Measurements from ENCODE around the gene ASPDH.
A peak's percentile ranks its signal among the peaks of the same experiment; 100 is the strongest.

ASPDH gene

DNA sequence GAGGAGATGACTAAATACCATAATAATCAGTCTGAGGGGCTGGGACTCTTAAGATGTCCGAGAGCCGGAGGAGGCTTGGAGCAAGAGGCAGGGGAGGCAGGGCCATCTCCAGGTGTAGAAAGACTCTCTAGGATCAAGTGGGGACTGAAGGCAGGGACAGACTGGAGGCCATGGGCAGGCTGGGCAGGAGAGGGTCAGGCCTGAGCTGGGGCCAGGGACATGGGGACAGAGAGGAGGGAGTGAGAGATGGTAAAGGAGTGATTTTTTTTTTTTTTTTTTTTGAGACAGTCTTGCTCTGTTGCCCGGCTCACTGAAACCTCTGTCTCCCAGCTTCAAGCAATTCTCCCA is 4.9 kb downstream of the ASPDH start:
- DNase-seq, result no peak
- TF ChIP-seq, protein P1, sequence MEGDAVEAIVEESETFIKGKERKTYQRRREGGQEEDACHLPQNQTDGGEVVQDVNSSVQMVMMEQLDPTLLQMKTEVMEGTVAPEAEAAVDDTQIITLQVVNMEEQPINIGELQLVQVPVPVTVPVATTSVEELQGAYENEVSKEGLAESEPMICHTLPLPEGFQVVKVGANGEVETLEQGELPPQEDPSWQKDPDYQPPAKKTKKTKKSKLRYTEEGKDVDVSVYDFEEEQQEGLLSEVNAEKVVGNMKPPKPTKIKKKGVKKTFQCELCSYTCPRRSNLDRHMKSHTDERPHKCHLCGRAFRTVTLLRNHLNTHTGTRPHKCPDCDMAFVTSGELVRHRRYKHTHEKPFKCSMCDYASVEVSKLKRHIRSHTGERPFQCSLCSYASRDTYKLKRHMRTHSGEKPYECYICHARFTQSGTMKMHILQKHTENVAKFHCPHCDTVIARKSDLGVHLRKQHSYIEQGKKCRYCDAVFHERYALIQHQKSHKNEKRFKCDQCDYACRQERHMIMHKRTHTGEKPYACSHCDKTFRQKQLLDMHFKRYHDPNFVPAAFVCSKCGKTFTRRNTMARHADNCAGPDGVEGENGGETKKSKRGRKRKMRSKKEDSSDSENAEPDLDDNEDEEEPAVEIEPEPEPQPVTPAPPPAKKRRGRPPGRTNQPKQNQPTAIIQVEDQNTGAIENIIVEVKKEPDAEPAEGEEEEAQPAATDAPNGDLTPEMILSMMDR (IDR thresholded peaks at IDR 0.05), result no peak
- intact Hi-C loops (cut with DNase I; ENCODE audit: low total_unique reads), result no loop called here

GRCh38 chr19:50507376-50507775 is 6.3 kb downstream of the ASPDH start:
- DNase-seq, result no peak
- Histone ChIP-seq H3K27me3 (no peaks in the 10 kb centered on the region), H3K4me1 (peaks cover 0 to 15% (median 12%) of the 10 kb centered on the region in 4 donors), H3K4me3 (no peak overlapping the region), H3K27ac (no peak overlapping the region), H3K9me3 (no peaks in the 10 kb centered on the region), H3K36me3 (peaks cover 0 to 14% (median 12%) of the 10 kb centered on the region in 3 donors)
- TF ChIP-seq, protein P1 (IDR thresholded peaks at IDR 0.05), result no peak
- intact Hi-C loops (cut with DNase I; ENCODE audit: low total_unique reads), result no loop called here

More for the DNA sequence above, 4.9 kb downstream of the ASPDH start:
- Histone ChIP-seq H3K4me1 (peaks cover 0 to 15% (median 12%) of the 10 kb centered on the region in 4 donors), H3K36me3 (peaks cover 0 to 14% (median 12%) of the 10 kb centered on the region in 3 donors), H3K4me3 (no peak overlapping the region), H3K9me3 (no peaks in the 10 kb centered on the region), H3K27ac (no peak overlapping the region), H3K27me3 (no peaks in the 10 kb centered on the region)

- peaks cover 0 to 12% (median 11%) of the 10 kb centered on the region in 4 donors for H3K4me1 ChIP-seq
- no peaks in the 10 kb centered on the region for H3K27me3 ChIP-seq
- TF ChIP-seq, protein P1 (IDR thresholded peaks at IDR 0.05), result no peak
- no peak overlapping the region for H3K27ac ChIP-seq
- peaks cover 0 to 14% (median 12%) of the 10 kb centered on the region in 3 donors for H3K36me3 ChIP-seq
- intact Hi-C loops (cut with DNase I; ENCODE audit: low total_unique reads), result no loop called here
- H3K4me3 ChIP-seq, result no peak overlapping the region
- no peak for DNase-seq
- H3K9me3 ChIP-seq, result no peaks in the 10 kb centered on the region
Observed at GRCh38 chr19:50506700-50507099, 7.0 kb downstream of the ASPDH start.

GRCh38 chr19:50505856-50506611 is 7.7 kb downstream of the ASPDH start:
- intact Hi-C loops (cut with DNase I; ENCODE audit: low total_unique reads), result no loop called here
- H3K9me3 ChIP-seq, result no peaks in the 10 kb centered on the region
- DNase-seq, result no peak

GRCh38 chr19:50501568-50502475 is 11.9 kb downstream of the ASPDH start:
- Histone ChIP-seq H3K4me3 (no peak overlapping the region), H3K9me3 (no peaks in the 10 kb centered on the region), H3K36me3 (peaks cover 0 to 14% (median 12%) of the 10 kb centered on the region in 3 donors), H3K4me1 (no peaks in the 10 kb centered on the region), H3K27ac (no peak overlapping the region), H3K27me3 (peaks cover 0 to 10% of the 10 kb centered on the region in 2 donors)
- TF ChIP-seq, protein P1 (IDR thresholded peaks at IDR 0.05), result no peak
- intact Hi-C loops (cut with DNase I; ENCODE audit: low total_unique reads), result no loop called here
- DNase-seq, result peak in 1 of 2 donors; percentile 59

More at GRCh38 chr19:50505856-50506611, 7.7 kb downstream of the ASPDH start:
- Histone ChIP-seq H3K27me3 (no peaks in the 10 kb centered on the region), H3K4me3 (no peak overlapping the region), H3K27ac (no peak overlapping the region), H3K36me3 (peaks cover 0 to 14% (median 12%) of the 10 kb centered on the region in 3 donors), H3K4me1 (peaks cover 0 to 12% (median 9%) of the 10 kb centered on the region in 4 donors)
- TF ChIP-seq, protein P1 (IDR thresholded peaks at IDR 0.05), result no peak
